Measurements from ENCODE around the gene HSPH1.

Gene HSPH1

GRCh38 chr13:31159306-31159705, 2.4 kb downstream of the HSPH1 start:
- no peak for DNase-seq (ENCODE audit: low spot score)
- no peak overlapping the region for H3K27ac ChIP-seq
- ChIA-PET POLR2A (ENCODE audit: low non-redundant PET) (no interaction called here), CTCF (interaction anchor here (0.6 to 1.0 kb wide), 2 partner anchors 115 to 904 kb away, joined by 4 to 5 read pairs; no protein-coding TSS in a partner anchor)
- TF ChIP-seq, protein P1, sequence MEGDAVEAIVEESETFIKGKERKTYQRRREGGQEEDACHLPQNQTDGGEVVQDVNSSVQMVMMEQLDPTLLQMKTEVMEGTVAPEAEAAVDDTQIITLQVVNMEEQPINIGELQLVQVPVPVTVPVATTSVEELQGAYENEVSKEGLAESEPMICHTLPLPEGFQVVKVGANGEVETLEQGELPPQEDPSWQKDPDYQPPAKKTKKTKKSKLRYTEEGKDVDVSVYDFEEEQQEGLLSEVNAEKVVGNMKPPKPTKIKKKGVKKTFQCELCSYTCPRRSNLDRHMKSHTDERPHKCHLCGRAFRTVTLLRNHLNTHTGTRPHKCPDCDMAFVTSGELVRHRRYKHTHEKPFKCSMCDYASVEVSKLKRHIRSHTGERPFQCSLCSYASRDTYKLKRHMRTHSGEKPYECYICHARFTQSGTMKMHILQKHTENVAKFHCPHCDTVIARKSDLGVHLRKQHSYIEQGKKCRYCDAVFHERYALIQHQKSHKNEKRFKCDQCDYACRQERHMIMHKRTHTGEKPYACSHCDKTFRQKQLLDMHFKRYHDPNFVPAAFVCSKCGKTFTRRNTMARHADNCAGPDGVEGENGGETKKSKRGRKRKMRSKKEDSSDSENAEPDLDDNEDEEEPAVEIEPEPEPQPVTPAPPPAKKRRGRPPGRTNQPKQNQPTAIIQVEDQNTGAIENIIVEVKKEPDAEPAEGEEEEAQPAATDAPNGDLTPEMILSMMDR (conservative IDR thresholded peaks at IDR 0.05; ENCODE audit: low read depth) = no peak

DNA sequence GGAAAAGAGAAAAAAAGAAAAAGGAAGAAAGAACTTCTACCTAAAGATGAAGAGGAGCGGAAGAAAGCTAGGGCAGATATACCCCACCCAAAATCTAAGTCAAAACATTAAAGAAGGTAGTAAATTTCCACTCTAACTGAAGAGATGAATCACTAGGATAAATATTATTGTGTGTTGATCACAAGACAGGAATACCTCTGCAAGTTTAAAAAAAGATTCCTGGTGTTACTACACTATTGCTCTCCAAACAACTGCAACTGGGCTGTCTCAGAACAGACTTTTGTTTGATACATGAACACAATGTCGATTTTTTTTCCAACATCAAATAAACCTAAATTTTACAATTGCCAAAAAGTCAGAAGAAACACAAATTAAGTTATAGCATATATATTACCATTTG, 6.8 kb downstream of the HSPH1 start:
- DNase-seq (ENCODE audit: low spot score) = no peak
- CTCF ChIA-PET = no interaction called here
- no peak overlapping the region for H3K27ac ChIP-seq
- POLR2A ChIA-PET (ENCODE audit: low non-redundant PET) = no interaction called here
- TF ChIP-seq, protein P1 (conservative IDR thresholded peaks at IDR 0.05; ENCODE audit: low read depth) = no peak

GRCh38 chr13:31151837-31152236, 9.9 kb downstream of the HSPH1 start:
- DNase-seq (ENCODE audit: low spot score) = no peak
- ChIA-PET CTCF (interaction anchor here (0.7 kb wide), 1 partner anchor 16 kb away, joined by 3 read pairs; no protein-coding TSS in a partner anchor), POLR2A (ENCODE audit: low non-redundant PET) (no interaction called here)
- no peak overlapping the region for H3K27ac ChIP-seq
- TF ChIP-seq, protein P1 (conservative IDR thresholded peaks at IDR 0.05; ENCODE audit: low read depth) = no peak

- TF ChIP-seq, protein P1 (conservative IDR thresholded peaks at IDR 0.05; ENCODE audit: low read depth) = no peak
- ChIA-PET CTCF (interaction anchor here (0.7 kb wide), 1 partner anchor 117 kb away, joined by 3 read pairs; no protein-coding TSS in a partner anchor), POLR2A (ENCODE audit: low non-redundant PET) (no interaction called here)
- H3K27ac ChIP-seq = no peak overlapping the region
- no peak for DNase-seq (ENCODE audit: low spot score)
Measured at GRCh38 chr13:31150315-31150985, 11.3 kb downstream of the HSPH1 start.

DNA sequence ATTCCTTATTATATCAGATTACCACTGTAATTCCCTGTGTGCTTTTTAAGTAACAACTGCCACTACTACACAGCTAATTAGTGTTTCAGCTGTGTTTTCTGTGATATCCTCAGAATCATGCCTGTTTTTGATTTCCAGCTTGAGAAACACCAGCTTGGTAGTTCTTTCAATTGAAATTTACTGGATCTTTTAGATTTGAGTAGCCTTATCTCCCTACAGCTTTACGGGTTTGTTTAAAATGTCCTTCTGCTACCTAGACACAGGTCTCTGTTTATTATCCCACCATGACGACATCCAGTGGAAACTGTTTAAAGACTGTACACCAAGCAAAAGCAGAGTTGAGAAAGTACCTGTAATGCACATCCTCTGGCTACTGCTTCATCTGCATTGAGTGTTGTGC, 12.1 kb downstream of the HSPH1 start:
- CTCF ChIA-PET = no interaction called here
- POLR2A ChIA-PET (ENCODE audit: low non-redundant PET) = no interaction called here

DNA sequence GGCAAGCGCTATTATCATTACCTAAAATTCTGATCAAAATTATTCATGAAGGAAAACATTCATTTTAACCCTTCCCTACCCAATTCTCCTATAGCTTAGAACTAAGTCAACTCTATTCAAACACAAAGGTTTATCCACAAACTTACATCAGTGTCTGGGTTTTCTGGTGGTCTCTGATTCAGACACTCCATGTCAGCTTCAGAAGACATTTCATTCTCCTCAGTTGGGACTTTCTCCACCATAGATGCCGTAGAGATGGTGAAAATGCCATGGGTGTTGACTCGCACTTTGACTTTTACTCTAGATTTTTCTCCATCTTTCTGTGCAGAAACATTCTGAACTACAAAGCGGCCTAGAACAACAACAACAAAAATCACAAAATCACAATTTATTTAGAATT, 16.3 kb downstream of the HSPH1 start:
- no peak overlapping the region for H3K27ac ChIP-seq
- CTCF ChIA-PET = no interaction called here
- POLR2A ChIA-PET (ENCODE audit: low non-redundant PET) = no interaction called here
- TF ChIP-seq, protein P1 (conservative IDR thresholded peaks at IDR 0.05; ENCODE audit: low read depth) = no peak
- no peak for DNase-seq (ENCODE audit: low spot score)

More for the DNA sequence above, 12.1 kb downstream of the HSPH1 start:
- no peak for DNase-seq (ENCODE audit: low spot score)
- TF ChIP-seq, protein P1 (conservative IDR thresholded peaks at IDR 0.05; ENCODE audit: low read depth) = no peak
- no peak overlapping the region for H3K27ac ChIP-seq
